NCI-H1105 (cell line): Measurements from ENCODE around the gene CDH23.

Experiments
- DNase-seq: peaks from one replicate; lab custom pipeline; 2025; lab: John Stamatoyannopoulos, UW

The CDH23 gene

GRCh38 chr10:71818674-71819260 is 422.0 kb downstream of the CDH23 start:
- no peak for DNase-seq

GRCh38 chr10:71819441-71819861 is 422.7 kb downstream of the CDH23 start:
- no peak for DNase-seq

- no peak for DNase-seq
Observed at GRCh38 chr10:71819985-71820384, 423.3 kb downstream of the CDH23 start.

GRCh38 chr10:71820966-71821365 is 424.2 kb downstream of the CDH23 start:
- DNase-seq: no peak

GRCh38 chr10:71821909-71822763 is 425.4 kb downstream of the CDH23 start:
- no peak for DNase-seq

GRCh38 chr10:71823356-71823755 is 426.6 kb downstream of the CDH23 start:
- no peak for DNase-seq

- no peak for DNase-seq
Observed at GRCh38 chr10:71824333-71824732, 427.6 kb downstream of the CDH23 start.

- DNase-seq: no peak
Observed at GRCh38 chr10:71825217-71825616, 428.5 kb downstream of the CDH23 start.

- DNase-seq: no peak
Observed at GRCh38 chr10:71827852-71828251, 431.1 kb downstream of the CDH23 start.

GRCh38 chr10:71828702-71829101 is 432.0 kb downstream of the CDH23 start:
- no peak for DNase-seq

- no peak for DNase-seq
Observed at GRCh38 chr10:71829171-71829570, 432.5 kb downstream of the CDH23 start.

- DNase-seq: no peak
Observed at GRCh38 chr10:71829896-71830295, 433.2 kb downstream of the CDH23 start.

GRCh38 chr10:71830726-71831125 is 434.0 kb downstream of the CDH23 start:
- DNase-seq: no peak

GRCh38 chr10:71831646-71832552 is 435.2 kb downstream of the CDH23 start:
- no peak for DNase-seq

- no peak for DNase-seq
Observed at GRCh38 chr10:71832967-71833366, 436.2 kb downstream of the CDH23 start.

GRCh38 chr10:71833451-71834342 is 437.0 kb downstream of the CDH23 start:
- DNase-seq: no peak

- no peak for DNase-seq
Observed at GRCh38 chr10:71834343-71834674, 437.6 kb downstream of the CDH23 start.

- DNase-seq: no peak
Observed at GRCh38 chr10:71835671-71836595, 439.2 kb downstream of the CDH23 start.

GRCh38 chr10:71836596-71836974 is 439.9 kb downstream of the CDH23 start:
- DNase-seq: no peak

- no peak for DNase-seq
Observed at GRCh38 chr10:71837098-71837827, 440.5 kb downstream of the CDH23 start.
